Skeletal muscle cell (primary cell): ENCODE measurements around the gene ZMYND15.
"Not testable (repeated sequence)": the region's sequence is repeated elsewhere in the genome, so short reads cannot be mapped to it uniquely, and the experiment has no call there.

ENCODE experiments used
- DNase-seq: peaks from one replicate; pipeline ENCODE4 v3.0.0-alpha.2; 2010; ENCODE audit warnings: low read depth
- H3K4me3 ChIP-seq: 2 replicates; pipeline ENCODE4 v1.5.1; 2011; ENCODE audit warnings: low read depth, mild to moderate bottlenecking, control low read depth, low read length, moderate library complexity

ZMYND15 gene

GRCh38 chr17:4739122-4740024 lies at the start of gene ZMYND15, which contains the start of gene CXCL16:
ZMYND15 (plus strand) TSS chr17:4739833; CDS start chr17:4740549, 716 bp downstream.
CXCL16 (minus strand) TSS chr17:4739928; CDS start chr17:4739339, 589 bp downstream.
- DNase-seq, result no peak
- H3K4me3 ChIP-seq, result peak within 1 kb of the TSS; percentile 69

GRCh38 chr17:4689872-4690271 lies 49.8 kb upstream of the ZMYND15 start:
- DNase-seq, result not testable (repeated sequence)

GRCh38 chr17:4690745-4691144 lies 48.9 kb upstream of the ZMYND15 start:
- no peak for DNase-seq
- H3K4me3 ChIP-seq, result no peak overlapping the region

More at GRCh38 chr17:4689872-4690271, 49.8 kb upstream of the ZMYND15 start:
- not testable (repeated sequence) for H3K4me3 ChIP-seq

GRCh38 chr17:4691686-4692085 lies 47.9 kb upstream of the ZMYND15 start:
- DNase-seq, result no peak
- no peak overlapping the region for H3K4me3 ChIP-seq

GRCh38 chr17:4693416-4693815 lies 46.2 kb upstream of the ZMYND15 start:
- H3K4me3 ChIP-seq, result no peak overlapping the region
- DNase-seq, result no peak

GRCh38 chr17:4696437-4696805 lies 43.2 kb upstream of the ZMYND15 start:
- DNase-seq, result no peak
- H3K4me3 ChIP-seq, result no peak overlapping the region

GRCh38 chr17:4699401-4700056 lies 40.1 kb upstream of the ZMYND15 start:
- not testable (repeated sequence) for H3K4me3 ChIP-seq, DNase-seq

GRCh38 chr17:4701116-4701515 lies 38.5 kb upstream of the ZMYND15 start:
- DNase-seq, result no peak
- no peak overlapping the region for H3K4me3 ChIP-seq

GRCh38 chr17:4703330-4703691 lies 36.3 kb upstream of the ZMYND15 start:
- H3K4me3 ChIP-seq, result peak overlapping the region; percentile 99
- DNase-seq, result no peak

GRCh38 chr17:4704574-4704907 lies 35.1 kb upstream of the ZMYND15 start:
- not testable (repeated sequence) for DNase-seq
- H3K4me3 ChIP-seq, result peak overlapping the region; percentile 99

GRCh38 chr17:4704991-4705390 lies 34.6 kb upstream of the ZMYND15 start:
- H3K4me3 ChIP-seq, result no peak overlapping the region

GRCh38 chr17:4706121-4706520 lies 33.5 kb upstream of the ZMYND15 start:
- H3K4me3 ChIP-seq, result no peak overlapping the region
- DNase-seq, result peak; percentile 23

More at GRCh38 chr17:4704991-4705390, 34.6 kb upstream of the ZMYND15 start:
- DNase-seq, result no peak

- H3K4me3 ChIP-seq, result no peak overlapping the region
- DNase-seq, result no peak
These were observed 31.2 kb upstream of the ZMYND15 start for GRCh38 chr17:4708436-4708835.

GRCh38 chr17:4709794-4710692 lies 29.6 kb upstream of the ZMYND15 start, which contains the start of gene ARRB2:
ARRB2 (plus strand) TSS chr17:4710632; CDS start chr17:4710722, 90 bp downstream.
- peak within 1 kb of the TSS; percentile 61 for H3K4me3 ChIP-seq
- peak; percentile 95 for DNase-seq

- no peak for DNase-seq
- H3K4me3 ChIP-seq, result peak overlapping the region; percentile 61
These were observed 28.7 kb upstream of the ZMYND15 start for GRCh38 chr17:4710693-4711634.

- H3K4me3 ChIP-seq, result no peak overlapping the region
- DNase-seq, result no peak
These were observed 27.9 kb upstream of the ZMYND15 start for GRCh38 chr17:4711661-4712181.

- H3K4me3 ChIP-seq, result no peak overlapping the region
- DNase-seq, result no peak
These were observed 27.1 kb upstream of the ZMYND15 start for GRCh38 chr17:4712526-4712925.

GRCh38 chr17:4714340-4715062 lies 25.1 kb upstream of the ZMYND15 start:
- not testable (repeated sequence) for H3K4me3 ChIP-seq, DNase-seq
